ENCODE measurements around the gene HCRTR2.

GRCh38 chr6:55142610-55143009 is 31.7 kb upstream of the HCRTR2 start:
- TF ChIP-seq SPI1 (IDR thresholded peaks at IDR 0.05; ENCODE audit: low read depth, low read length) (no peak), TAF1 (IDR thresholded peaks at IDR 0.05; ENCODE audit: low read depth, low read length) (no peak), POLR2A (IDR thresholded peaks at IDR 0.05; ENCODE audit: low read depth, low read length) (no peak), POLR2AphosphoS5 (IDR thresholded peaks at IDR 0.05; ENCODE audit: low read depth, low read length) (no peak), PAX5 (IDR thresholded peaks at IDR 0.05; ENCODE audit: insufficient read depth, low read length, severe bottlenecking) (no peak)

All from GM12891 (cell line).